Subcutaneous adipose tissue (tissue), 4 donors: ENCODE data around the gene DMD. TPM values are rescaled to one million over a fixed set of nuclear protein-coding genes. Genes with fewer than 3 reads are reported as not detected.

ENCODE experiments used
- total RNA-seq, 4 donors: library from RNA; depleted of rRNA; stranded (reverse); fragments of >200 nt; gene quantifications; one replicate each; pipeline ENCODE4 v1.1.0, GENCODE V29; 2016
- TF ChIP-seq, protein P1 (sequence below): fragments of 450-650 bp; IDR thresholded peaks from one replicate; pipeline ENCODE4 v1.5.1; 2016; ENCODE audit warnings: low read depth, mild to moderate bottlenecking, control low read depth, antibody characterized with exemption, moderate library complexity

DMD gene
- total RNA-seq, 4 donors from 2014 or later = 35.7 to 87.2 (median 72.1) TPM

GRCh38 chrX:31591355-31591754 lies 1620.0 kb downstream of the DMD start:
- TF ChIP-seq, protein P1, sequence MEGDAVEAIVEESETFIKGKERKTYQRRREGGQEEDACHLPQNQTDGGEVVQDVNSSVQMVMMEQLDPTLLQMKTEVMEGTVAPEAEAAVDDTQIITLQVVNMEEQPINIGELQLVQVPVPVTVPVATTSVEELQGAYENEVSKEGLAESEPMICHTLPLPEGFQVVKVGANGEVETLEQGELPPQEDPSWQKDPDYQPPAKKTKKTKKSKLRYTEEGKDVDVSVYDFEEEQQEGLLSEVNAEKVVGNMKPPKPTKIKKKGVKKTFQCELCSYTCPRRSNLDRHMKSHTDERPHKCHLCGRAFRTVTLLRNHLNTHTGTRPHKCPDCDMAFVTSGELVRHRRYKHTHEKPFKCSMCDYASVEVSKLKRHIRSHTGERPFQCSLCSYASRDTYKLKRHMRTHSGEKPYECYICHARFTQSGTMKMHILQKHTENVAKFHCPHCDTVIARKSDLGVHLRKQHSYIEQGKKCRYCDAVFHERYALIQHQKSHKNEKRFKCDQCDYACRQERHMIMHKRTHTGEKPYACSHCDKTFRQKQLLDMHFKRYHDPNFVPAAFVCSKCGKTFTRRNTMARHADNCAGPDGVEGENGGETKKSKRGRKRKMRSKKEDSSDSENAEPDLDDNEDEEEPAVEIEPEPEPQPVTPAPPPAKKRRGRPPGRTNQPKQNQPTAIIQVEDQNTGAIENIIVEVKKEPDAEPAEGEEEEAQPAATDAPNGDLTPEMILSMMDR = no peak

GRCh38 chrX:31590581-31591114 lies 1620.7 kb downstream of the DMD start:
- TF ChIP-seq, protein P1 = no peak

GRCh38 chrX:31589503-31589902 lies 1621.8 kb downstream of the DMD start:
- TF ChIP-seq, protein P1 = no peak

- TF ChIP-seq, protein P1 = no peak
Observed at GRCh38 chrX:31588355-31588754, 1623.0 kb downstream of the DMD start.

DNA sequence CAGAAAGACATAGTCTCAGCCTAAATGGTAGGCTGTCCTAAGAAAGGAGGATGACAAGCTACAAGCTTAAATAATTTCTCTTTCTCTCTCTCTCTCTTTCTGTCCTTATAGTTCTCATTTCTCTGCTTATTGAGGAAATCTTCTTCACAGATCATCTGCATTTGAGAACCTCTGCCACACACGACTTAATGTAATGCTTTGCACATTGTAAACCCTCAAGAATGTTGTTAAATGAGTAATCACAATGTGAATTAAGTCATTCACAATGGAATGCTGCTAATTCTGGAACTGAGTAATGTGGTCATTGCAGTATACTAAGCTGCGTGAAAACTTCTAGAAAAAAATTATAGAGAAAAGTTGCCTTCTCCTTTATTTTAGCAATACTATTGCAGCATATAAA lies 1630.6 kb downstream of the DMD start:
- TF ChIP-seq, protein P1 = no peak

- TF ChIP-seq, protein P1 = no peak
Observed at GRCh38 chrX:31580227-31580626, 1631.1 kb downstream of the DMD start.

DNA sequence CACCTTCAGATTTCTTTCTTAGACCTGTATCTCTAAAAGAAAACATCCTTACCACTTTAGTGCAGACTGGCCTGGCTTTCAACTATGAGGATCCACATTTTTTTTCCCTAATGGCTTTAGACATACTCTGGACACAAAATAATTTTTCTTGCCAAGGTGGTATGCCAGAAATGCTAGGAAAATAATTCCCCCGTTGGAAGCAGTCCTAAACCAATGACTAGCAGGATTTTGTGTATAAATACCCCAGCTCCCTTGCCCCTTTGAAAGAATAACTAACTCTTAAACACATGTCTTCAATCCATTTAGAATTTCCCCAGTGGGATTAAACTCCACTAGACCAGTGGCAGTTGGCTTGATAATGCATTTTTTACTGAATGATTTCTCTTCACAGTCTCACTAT lies 1639.0 kb downstream of the DMD start:
- TF ChIP-seq, protein P1 = no peak

DNA sequence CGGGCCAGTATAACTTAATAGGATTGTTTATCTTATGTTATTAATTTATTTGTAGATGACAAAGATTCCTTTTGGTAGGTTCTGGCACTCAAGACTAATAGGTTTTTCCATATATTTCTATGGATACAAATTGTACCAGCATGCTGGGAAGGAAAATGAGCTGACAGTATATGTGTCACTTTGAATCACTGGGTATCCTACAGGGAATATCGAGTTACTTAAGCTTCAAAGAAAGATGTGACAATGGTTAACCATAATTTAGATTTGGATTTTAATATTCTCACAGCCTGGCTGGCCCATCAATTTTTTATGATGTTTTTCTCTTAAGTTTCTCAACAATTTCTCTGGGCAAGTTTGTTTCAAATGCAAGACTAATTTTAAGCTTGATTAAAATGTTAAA lies 1640.7 kb downstream of the DMD start:
- TF ChIP-seq, protein P1 = no peak
